Measurements from ENCODE around the gene TMEM181.
"Not testable (repeated sequence)": the region's sequence is repeated elsewhere in the genome, so short reads cannot be mapped to it uniquely, and the experiment has no call there.

Gene TMEM181

DNA sequence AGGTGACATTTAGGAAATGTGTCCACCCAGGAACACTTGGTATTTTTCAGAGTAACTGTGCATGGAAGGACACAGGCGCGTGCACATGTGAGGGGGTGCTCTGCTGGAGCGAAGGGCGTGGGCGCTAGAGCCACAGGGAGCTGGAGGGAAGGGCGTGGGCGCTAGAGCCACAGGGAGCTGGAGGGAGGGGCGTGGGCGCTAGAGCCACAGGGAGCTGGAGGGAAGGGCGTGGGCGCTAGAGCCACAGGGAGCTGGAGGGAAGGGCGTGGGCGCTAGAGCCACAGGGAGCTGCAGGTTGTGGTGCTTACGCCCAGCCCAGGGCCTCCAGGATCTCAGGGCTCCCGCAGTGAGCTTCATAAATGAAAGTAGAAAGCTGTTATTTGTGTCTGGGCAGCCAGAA is 46.1 kb downstream of the TMEM181 start:
- H3K4me3 Mint-ChIP-seq; H3K27ac Mint-ChIP-seq; H3K4me1 Mint-ChIP-seq (ENCODE audit: low read depth); intact Hi-C loops (cut with micrococcal nuclease); H3K27me3 Mint-ChIP-seq; H3K9me3 Mint-ChIP-seq: not testable (repeated sequence)
- H3K36me3 Mint-ChIP-seq (ENCODE audit: low read depth), result peaks cover 97% of the 10 kb centered on the region

GRCh38 chr6:158606935-158607334 is 47.0 kb downstream of the TMEM181 start:
- Mint-ChIP-seq H3K4me3 (no peak overlapping the region), H3K27me3 (no peaks in the 10 kb centered on the region), H3K4me1 (ENCODE audit: low read depth) (no peaks in the 10 kb centered on the region), H3K9me3 (no peaks in the 10 kb centered on the region), H3K27ac (no peak overlapping the region), H3K36me3 (ENCODE audit: low read depth) (peaks cover 99% of the 10 kb centered on the region)
- intact Hi-C loops (cut with micrococcal nuclease), result no loop called here

- Mint-ChIP-seq H3K4me3 (no peak overlapping the region), H3K27me3 (no peaks in the 10 kb centered on the region), H3K4me1 (ENCODE audit: low read depth) (no peaks in the 10 kb centered on the region), H3K36me3 (ENCODE audit: low read depth) (peaks cover 99% of the 10 kb centered on the region), H3K27ac (no peak overlapping the region), H3K9me3 (no peaks in the 10 kb centered on the region)
- intact Hi-C loops (cut with micrococcal nuclease), result no loop called here
Observed at GRCh38 chr6:158607411-158608170, 47.7 kb downstream of the TMEM181 start.

DNA sequence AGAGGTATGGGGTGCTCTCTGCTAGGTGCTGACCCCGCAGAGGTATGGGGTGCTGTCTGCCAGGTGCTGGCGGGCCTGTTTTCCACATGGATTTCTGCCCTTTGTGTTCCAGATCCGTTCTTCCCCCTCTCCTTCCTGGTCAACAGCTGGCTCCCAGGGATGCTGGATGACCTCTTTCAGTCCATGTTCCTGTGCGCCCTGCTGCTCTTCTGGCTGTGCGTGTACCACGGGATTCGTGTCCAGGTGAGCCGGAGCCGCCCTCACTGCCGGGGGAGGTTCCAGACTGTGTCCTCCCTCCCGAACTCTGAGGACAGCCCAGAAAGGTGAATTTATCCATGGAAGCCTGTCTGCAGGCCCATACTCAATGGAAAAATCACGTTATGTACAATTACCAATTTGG is 48.3 kb downstream of the TMEM181 start:
- intact Hi-C loops (cut with micrococcal nuclease), result no loop called here
- Mint-ChIP-seq H3K4me1 (ENCODE audit: low read depth) (no peaks in the 10 kb centered on the region), H3K27me3 (no peaks in the 10 kb centered on the region), H3K27ac (no peak overlapping the region), H3K9me3 (no peaks in the 10 kb centered on the region), H3K36me3 (ENCODE audit: low read depth) (peaks cover 97% of the 10 kb centered on the region), H3K4me3 (no peak overlapping the region)

GRCh38 chr6:158609455-158610155 is 49.7 kb downstream of the TMEM181 start:
- Mint-ChIP-seq H3K27me3 (no peaks in the 10 kb centered on the region), H3K4me3 (no peak overlapping the region), H3K4me1 (ENCODE audit: low read depth) (no peaks in the 10 kb centered on the region), H3K27ac (no peak overlapping the region), H3K9me3 (no peaks in the 10 kb centered on the region), H3K36me3 (ENCODE audit: low read depth) (peaks cover 86% of the 10 kb centered on the region)
- intact Hi-C loops (cut with micrococcal nuclease), result no loop called here

GRCh38 chr6:158610319-158610968 is 50.6 kb downstream of the TMEM181 start:
- H3K36me3 Mint-ChIP-seq (ENCODE audit: low read depth), result peaks cover 86% of the 10 kb centered on the region
- no peaks in the 10 kb centered on the region for H3K9me3 Mint-ChIP-seq
- H3K4me1 Mint-ChIP-seq (ENCODE audit: low read depth), result no peaks in the 10 kb centered on the region

GRCh38 chr6:158611039-158611438 is 51.1 kb downstream of the TMEM181 start:
- H3K9me3 Mint-ChIP-seq, result no peaks in the 10 kb centered on the region
- no peaks in the 10 kb centered on the region for H3K4me1 Mint-ChIP-seq (ENCODE audit: low read depth)
- H3K36me3 Mint-ChIP-seq (ENCODE audit: low read depth), result peaks cover 86% of the 10 kb centered on the region
- intact Hi-C loops (cut with micrococcal nuclease), result no loop called here
- no peak overlapping the region for H3K4me3 Mint-ChIP-seq
- H3K27me3 Mint-ChIP-seq, result no peaks in the 10 kb centered on the region
- H3K27ac Mint-ChIP-seq, result no peak overlapping the region

More at GRCh38 chr6:158610319-158610968, 50.6 kb downstream of the TMEM181 start:
- H3K4me3 Mint-ChIP-seq, result no peak overlapping the region
- no peak overlapping the region for H3K27ac Mint-ChIP-seq
- no peaks in the 10 kb centered on the region for H3K27me3 Mint-ChIP-seq
- intact Hi-C loops (cut with micrococcal nuclease), result no loop called here

- no peak overlapping the region for H3K4me3 Mint-ChIP-seq
- H3K4me1 Mint-ChIP-seq (ENCODE audit: low read depth), result no peaks in the 10 kb centered on the region
- intact Hi-C loops (cut with micrococcal nuclease), result no loop called here
- H3K9me3 Mint-ChIP-seq, result no peaks in the 10 kb centered on the region
- no peak overlapping the region for H3K27ac Mint-ChIP-seq
- H3K36me3 Mint-ChIP-seq (ENCODE audit: low read depth), result peaks cover 86% of the 10 kb centered on the region
- H3K27me3 Mint-ChIP-seq, result no peaks in the 10 kb centered on the region
Observed at GRCh38 chr6:158611541-158612370, 51.9 kb downstream of the TMEM181 start.

DNA sequence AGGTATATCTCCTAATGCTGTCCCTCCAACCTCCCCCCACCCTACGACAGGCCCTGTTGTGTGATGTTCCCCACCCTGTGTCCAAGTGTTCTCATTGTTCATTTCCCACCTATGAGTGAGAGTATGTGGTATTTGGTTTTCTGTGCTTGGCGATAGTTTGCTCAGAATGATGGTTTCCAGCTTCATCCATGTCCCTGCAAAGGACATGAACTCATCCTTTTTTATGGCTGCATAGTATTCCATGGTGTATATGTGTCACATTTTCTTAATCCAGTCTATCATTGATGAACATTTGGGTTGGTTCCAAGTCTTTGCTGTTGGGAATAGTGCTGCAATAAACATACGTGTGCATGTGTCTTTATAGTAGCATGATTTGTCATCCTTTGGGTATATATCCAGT is 54.7 kb downstream of the TMEM181 start:
- intact Hi-C loops (cut with micrococcal nuclease); H3K27ac Mint-ChIP-seq; H3K4me1 Mint-ChIP-seq (ENCODE audit: low read depth); H3K4me3 Mint-ChIP-seq; H3K9me3 Mint-ChIP-seq; H3K27me3 Mint-ChIP-seq: not testable (repeated sequence)
- peaks cover 85% of the 10 kb centered on the region for H3K36me3 Mint-ChIP-seq (ENCODE audit: low read depth)

- H3K27ac Mint-ChIP-seq; intact Hi-C loops (cut with micrococcal nuclease): not testable (repeated sequence)
- peaks cover 86% of the 10 kb centered on the region for H3K36me3 Mint-ChIP-seq (ENCODE audit: low read depth)
Observed at GRCh38 chr6:158618289-158618688, 58.4 kb downstream of the TMEM181 start.

GRCh38 chr6:158619922-158620801 is 60.3 kb downstream of the TMEM181 start:
- Mint-ChIP-seq H3K27ac (no peak overlapping the region), H3K4me1 (ENCODE audit: low read depth) (no peaks in the 10 kb centered on the region), H3K27me3 (no peaks in the 10 kb centered on the region), H3K9me3 (no peaks in the 10 kb centered on the region), H3K4me3 (no peak overlapping the region), H3K36me3 (ENCODE audit: low read depth) (peaks cover 97% of the 10 kb centered on the region)
- intact Hi-C loops (cut with micrococcal nuclease), result no loop called here

More at GRCh38 chr6:158618289-158618688, 58.4 kb downstream of the TMEM181 start:
- H3K27me3 Mint-ChIP-seq; H3K4me1 Mint-ChIP-seq (ENCODE audit: low read depth); H3K4me3 Mint-ChIP-seq; H3K9me3 Mint-ChIP-seq: not testable (repeated sequence)

GRCh38 chr6:158620963-158621693 is 61.2 kb downstream of the TMEM181 start:
- Mint-ChIP-seq H3K4me1 (ENCODE audit: low read depth) (no peaks in the 10 kb centered on the region), H3K9me3 (no peaks in the 10 kb centered on the region), H3K27me3 (no peaks in the 10 kb centered on the region), H3K4me3 (no peak overlapping the region), H3K27ac (no peak overlapping the region), H3K36me3 (ENCODE audit: low read depth) (peaks cover 97% of the 10 kb centered on the region)
- intact Hi-C loops (cut with micrococcal nuclease), result no loop called here

All from dendritic cell treated with granulocyte-macrophage colony-stimulating factor and Interleukin-4, amounts not matched to agents 40 ng/mL and 50 ng/mL, for 4 days (primary cell).